H7 (cell line): ENCODE results near the gene EFHC2. TPM values are rescaled to one million over a fixed set of nuclear protein-coding genes. Genes with fewer than 3 reads are reported as not detected.

Experiments
- DNase-seq: peaks from one replicate; pipeline ENCODE4 v3.0.0; 2012
- H3K27me3 ChIP-seq: 2 replicates; pipeline ENCODE4 v1.6.0; 2011; ENCODE audit warnings: mild to moderate bottlenecking, low read length; ENCODE audit not compliant: control insufficient read depth, insufficient read depth
- H3K36me3 ChIP-seq: replicated peaks from 2 replicates; pipeline ENCODE4 v1.5.1; 2011; ENCODE audit warnings: low read length; ENCODE audit not compliant: control insufficient read depth, insufficient read depth
- H3K4me3 ChIP-seq: 2 replicates; pipeline ENCODE4 v1.5.1; 2011; ENCODE audit warnings: low read depth, mild to moderate bottlenecking, control low read depth, low read length, moderate library complexity; ENCODE audit not compliant: insufficient read depth
- total RNA-seq: library from RNA; depleted of rRNA; stranded (reverse); fragments of >200 nt; shearing (Covaris generic); gene quantifications from 2 replicates; pipeline ENCODE4 v1.2.3, GENCODE V29; 2014

EFHC2 gene
- total RNA-seq, 1 experiment from 2014 or later = 0.69 TPM

DNA sequence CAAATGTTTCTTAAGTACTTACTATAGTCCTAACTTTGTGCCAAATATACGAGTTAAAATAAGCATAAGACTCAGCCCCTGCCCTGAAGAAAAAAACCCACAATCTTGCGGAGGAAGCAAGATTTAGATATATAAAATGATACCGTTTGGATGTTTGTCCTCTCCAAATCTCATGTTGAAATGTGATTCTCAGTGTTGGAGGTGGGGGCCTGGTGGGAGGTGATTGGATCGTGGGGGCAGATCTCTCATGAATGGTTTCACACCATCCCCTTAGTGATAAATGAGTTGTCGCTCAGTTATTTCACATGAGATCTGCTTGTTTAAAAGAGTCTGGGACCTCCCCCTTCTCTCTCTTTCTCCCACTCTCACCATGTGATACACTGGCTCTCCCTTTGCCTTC lies 28.7 kb downstream of the EFHC2 start:
- Histone ChIP-seq H3K27me3 (no peaks in the 10 kb centered on the region), H3K36me3 (no peaks in the 10 kb centered on the region), H3K4me3 (no peak overlapping the region)
- DNase-seq = no peak

DNA sequence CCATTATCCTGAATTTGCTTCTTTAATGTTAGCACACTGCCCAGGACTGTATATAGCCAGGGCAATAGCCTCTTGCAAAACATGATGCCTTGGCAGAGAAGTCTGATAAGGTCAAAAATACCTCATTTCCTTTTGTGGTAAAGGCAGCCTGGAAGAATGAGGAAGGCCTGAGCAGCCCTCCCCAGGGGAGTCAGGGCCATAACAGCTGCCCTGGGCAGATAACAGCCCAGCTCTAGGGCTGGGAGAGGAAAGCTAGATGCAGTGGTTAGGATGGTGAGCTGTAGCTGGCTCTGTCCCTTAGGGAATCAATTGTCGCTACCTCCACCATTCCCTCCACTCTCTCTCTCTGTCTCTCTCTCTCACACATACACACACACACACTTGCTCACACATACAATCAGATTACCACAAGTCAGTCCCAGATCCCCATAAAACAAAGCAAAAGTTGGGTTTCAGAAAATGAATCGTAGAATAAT lies 29.2 kb downstream of the EFHC2 start:
- Histone ChIP-seq H3K27me3 (no peaks in the 10 kb centered on the region), H3K36me3 (no peaks in the 10 kb centered on the region), H3K4me3 (no peak overlapping the region)
- peak; percentile 8 for DNase-seq

DNA sequence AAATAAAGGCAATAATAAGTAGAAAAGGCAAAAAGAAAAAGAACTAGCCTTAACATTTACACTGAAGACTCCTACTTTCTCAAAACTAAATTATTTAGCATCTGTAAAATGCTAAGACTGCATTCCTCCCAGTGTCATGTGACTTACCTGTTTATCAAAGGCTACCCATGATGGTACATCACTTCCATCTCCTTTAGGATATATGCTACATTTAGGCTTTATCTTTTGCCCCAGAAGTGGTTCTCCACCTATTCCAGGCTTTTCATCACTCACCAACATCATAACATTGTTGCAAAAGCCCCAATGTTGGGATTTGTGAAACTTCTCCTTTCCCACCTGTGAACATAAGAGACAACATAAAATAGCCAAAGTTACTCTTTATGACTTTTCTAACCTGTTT lies 31.1 kb downstream of the EFHC2 start:
- no peak for DNase-seq
- no peaks in the 10 kb centered on the region for H3K36me3 ChIP-seq
- no peak overlapping the region for H3K4me3 ChIP-seq
- H3K27me3 ChIP-seq = no peaks in the 10 kb centered on the region

DNA sequence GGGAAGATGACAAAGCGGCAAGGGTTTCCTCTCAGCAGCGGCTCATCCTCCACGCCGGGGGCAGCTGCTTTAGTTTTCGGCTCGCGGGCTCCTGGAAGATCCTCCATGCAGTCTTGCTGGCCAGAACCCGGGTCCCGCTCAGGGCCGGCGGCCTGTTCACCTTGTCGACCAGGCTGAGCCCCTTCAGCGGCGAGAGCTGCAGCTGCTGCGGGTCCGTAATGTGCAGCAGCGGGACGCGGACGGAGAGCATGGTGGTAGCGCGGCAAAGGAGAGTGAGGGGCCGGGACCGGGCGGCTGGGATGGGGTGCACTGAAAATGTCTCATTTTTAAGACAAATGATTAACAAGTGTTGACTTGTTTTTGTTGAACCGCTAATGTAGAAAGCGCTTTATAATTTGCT lies 33.2 kb downstream of the EFHC2 start:
- H3K4me3 ChIP-seq = no peak overlapping the region
- no peak for DNase-seq
- H3K36me3 ChIP-seq = no peaks in the 10 kb centered on the region
- H3K27me3 ChIP-seq = no peaks in the 10 kb centered on the region

DNA sequence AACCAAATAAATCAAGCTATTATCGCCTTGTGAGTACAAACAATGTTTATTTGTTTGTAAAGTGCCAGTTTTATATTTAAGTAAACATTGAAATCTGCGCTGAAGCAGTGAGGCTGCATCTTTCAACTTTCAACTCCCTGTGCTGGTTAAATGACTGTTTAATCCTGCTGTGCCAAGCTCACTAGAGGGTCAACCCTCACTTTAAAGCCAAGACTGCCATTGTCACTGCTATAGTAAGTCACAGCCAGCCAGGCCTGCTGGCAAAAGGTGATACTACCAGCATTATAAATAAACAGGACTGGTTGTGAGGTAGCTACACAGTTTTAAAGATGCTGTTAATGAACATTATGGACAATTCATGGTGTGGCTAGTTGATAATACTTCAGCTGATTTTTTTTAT lies 34.6 kb downstream of the EFHC2 start:
- Histone ChIP-seq H3K4me3 (no peak overlapping the region), H3K36me3 (no peaks in the 10 kb centered on the region), H3K27me3 (no peaks in the 10 kb centered on the region)
- DNase-seq = no peak

DNA sequence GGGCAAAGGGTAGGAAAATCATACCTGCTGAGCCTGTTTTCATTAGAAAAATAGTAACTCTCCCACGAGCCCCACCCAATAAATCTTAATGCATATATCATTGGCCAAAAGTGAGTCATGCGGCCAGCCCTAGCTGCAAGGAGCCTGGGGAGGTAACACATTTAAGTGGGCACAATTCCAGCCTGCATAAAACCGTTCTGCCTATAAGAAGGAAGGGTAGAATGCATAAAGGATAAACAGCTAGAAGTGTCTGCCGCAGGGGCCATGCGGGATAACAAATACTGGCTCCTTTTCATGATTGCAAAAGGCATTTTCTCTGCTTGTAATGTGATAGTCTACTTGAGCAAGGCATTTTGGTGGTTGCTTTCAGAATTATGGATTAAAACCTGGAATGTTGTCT lies 37.1 kb downstream of the EFHC2 start:
- no peaks in the 10 kb centered on the region for H3K27me3 ChIP-seq
- no peak for DNase-seq
- no peaks in the 10 kb centered on the region for H3K36me3 ChIP-seq
- no peak overlapping the region for H3K4me3 ChIP-seq

DNA sequence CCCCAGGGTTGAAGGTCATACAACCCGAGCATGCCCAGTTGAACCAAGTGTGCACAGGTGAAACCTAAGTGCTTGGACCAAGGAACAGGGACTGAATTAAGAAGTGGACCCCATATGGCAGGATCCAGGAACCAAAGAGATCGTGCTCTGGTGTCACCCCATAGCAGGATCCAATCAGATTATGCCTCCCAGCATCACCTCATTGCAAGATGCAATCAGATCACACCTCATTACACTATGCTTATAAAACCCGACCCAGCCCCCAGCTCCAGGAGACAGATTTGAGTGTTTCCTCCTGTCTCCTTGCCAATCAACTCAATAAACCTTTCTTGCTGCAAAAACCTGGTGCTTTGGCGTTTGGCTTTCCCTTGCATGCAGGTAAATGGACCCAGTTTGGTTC lies 37.6 kb downstream of the EFHC2 start:
- Histone ChIP-seq H3K36me3 (no peaks in the 10 kb centered on the region), H3K27me3 (no peaks in the 10 kb centered on the region), H3K4me3 (no peak overlapping the region)
- DNase-seq = no peak

DNA sequence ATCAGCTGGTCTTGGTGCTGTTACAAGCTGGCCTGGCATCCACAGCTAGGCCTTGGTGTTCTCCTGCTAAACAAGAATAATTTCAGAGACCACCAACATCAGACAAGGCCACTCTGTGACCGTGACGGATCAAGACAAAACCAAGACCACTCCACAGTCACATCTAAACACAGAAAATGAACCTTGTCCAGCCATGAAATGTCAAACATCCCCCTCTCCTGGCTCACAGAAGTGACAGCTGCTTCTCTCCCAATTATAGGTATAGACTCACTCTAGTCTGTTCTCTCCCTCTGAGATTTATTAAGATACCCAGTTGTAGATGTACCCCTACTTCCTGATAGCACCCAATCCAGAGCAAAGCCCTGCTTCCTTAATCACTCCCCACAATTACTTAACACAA lies 40.4 kb downstream of the EFHC2 start:
- H3K36me3 ChIP-seq = no peaks in the 10 kb centered on the region
- H3K4me3 ChIP-seq = no peak overlapping the region
- DNase-seq = no peak
- H3K27me3 ChIP-seq = no peaks in the 10 kb centered on the region

DNA sequence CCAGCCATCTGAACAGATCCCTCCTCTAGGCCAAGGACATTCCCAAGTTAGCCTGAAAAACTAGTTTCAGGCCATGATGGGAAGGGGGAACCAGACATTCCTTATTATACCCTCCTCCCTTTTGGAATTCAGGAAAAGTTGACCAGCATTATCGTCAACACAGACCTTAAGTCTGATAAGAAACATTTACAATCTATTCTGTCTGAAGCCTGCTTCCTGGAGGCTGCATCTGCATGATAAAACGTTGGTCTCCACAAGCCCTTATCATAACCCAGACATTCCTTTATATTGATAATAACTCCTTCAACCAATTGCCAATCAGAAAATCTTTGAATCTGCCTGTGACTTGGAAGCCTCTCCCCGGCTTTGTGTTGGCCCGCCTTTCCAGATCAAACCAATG lies 44.3 kb downstream of the EFHC2 start:
- no peak overlapping the region for H3K4me3 ChIP-seq
- H3K36me3 ChIP-seq = no peaks in the 10 kb centered on the region
- DNase-seq = no peak
- no peaks in the 10 kb centered on the region for H3K27me3 ChIP-seq

DNA sequence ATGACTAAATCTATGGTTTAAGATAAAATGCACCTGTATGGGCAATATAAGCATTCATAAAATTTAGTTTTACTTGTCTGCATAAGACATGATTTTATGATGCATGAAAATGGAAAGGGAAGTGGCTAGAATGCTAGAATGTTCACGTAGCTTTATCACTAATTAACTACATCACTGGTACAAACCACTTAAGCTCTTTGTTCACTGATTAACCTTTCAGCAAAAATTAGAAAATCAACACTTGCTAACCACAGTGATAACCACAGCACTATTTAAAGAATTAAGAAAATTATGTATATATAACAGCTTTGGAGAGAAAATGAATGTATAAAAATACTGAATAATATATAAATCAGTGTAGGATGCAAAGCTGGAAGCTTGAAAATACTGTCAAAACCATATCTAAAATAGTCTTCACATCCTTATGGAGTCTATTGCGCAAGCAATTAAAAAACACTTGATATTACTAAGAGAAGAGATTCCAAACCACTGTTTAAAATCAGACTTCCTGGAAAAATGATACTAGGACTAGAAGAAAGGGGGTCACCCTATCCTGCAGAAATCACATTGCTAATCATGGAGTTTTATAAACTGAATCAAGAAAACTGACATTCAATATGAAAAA lies 51.9 kb downstream of the EFHC2 start:
- Histone ChIP-seq H3K36me3 (no peaks in the 10 kb centered on the region), H3K27me3 (no peaks in the 10 kb centered on the region), H3K4me3 (no peak overlapping the region)
- no peak for DNase-seq

DNA sequence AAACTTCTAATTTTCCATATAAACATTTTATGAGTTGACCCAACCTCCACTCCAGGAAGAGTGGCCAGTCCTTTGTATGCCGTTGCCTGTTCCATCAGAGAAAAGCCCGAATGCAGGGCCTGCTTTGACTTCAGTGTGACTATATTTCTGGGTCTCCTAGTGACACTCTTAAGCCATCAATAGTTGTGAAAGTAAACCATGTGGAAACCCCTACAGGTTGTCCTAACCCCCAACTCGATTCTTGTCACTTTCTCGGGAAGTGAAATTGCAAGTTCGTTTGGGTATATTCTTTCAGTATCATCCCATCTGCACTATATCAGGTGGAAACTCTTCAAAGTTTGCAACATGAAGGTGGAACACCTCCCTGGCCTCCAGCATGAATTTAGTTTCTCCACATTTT lies 52.8 kb downstream of the EFHC2 start:
- DNase-seq = no peak
- Histone ChIP-seq H3K27me3 (no peaks in the 10 kb centered on the region), H3K36me3 (no peaks in the 10 kb centered on the region)

DNA sequence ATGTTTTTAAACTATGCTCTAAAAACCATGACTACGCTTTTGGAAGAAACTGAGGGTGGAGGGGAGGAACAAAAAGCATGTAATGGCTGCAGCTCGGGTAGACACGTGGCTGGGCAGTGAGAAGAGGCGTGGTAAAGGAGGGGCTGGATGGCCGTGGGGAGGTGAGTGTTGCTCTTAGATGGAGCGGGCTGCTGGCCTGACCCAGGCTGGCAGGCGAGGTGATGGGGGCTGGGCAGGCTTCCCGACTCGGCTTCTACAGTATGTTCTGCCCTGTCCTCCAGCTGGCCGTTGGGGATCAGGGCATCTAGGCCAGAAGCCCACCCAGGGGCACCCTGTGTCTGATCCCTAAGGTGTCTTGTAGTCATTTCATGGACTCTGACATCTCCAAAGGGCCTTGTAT lies 60.7 kb downstream of the EFHC2 start:
- peak; percentile 26 for DNase-seq

More for the DNA sequence above, 52.8 kb downstream of the EFHC2 start:
- no peak overlapping the region for H3K4me3 ChIP-seq

DNA sequence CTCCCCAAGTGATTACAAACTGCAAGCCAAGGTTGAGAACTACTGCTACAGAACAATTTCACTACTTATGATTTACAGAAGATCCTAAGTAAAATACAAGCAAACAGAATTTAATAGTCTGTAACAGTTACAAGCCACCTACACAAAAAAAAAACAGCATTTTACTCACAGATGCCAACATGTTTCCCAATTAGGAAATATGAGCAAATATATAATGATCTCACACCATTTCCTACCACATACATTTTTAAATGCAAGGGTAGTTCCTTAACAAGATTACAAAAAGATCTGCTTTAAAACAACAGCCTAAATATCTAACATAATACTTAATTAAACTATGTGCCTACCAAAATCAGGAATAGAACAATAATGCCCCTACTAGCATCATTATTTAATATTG lies 63.4 kb downstream of the EFHC2 start:
- Histone ChIP-seq H3K27me3 (no peaks in the 10 kb centered on the region), H3K36me3 (no peaks in the 10 kb centered on the region), H3K4me3 (no peak overlapping the region)
- no peak for DNase-seq

More for the DNA sequence above, 60.7 kb downstream of the EFHC2 start:
- no peak overlapping the region for H3K4me3 ChIP-seq
- no peaks in the 10 kb centered on the region for H3K27me3 ChIP-seq
- no peaks in the 10 kb centered on the region for H3K36me3 ChIP-seq

DNA sequence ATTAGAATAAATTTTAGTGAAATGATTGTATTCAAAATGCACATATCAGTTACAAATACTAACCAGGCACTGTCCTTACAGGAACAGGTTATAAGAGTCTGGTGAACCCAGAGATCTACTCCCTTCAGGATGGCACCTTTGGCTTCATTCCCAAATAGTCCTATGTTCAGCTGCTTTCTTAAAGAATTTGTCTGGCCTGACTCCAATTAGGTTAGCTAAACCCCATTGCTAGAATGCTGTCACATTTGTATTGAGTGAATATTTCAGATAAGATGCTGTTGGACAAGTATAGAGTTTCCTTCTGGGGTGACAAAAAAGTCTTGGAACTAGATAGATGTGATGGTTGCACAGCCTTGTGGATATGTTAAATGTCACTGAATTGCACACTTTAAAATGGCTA lies 69.4 kb downstream of the EFHC2 start:
- no peaks in the 10 kb centered on the region for H3K36me3 ChIP-seq
- no peak for DNase-seq
- no peak overlapping the region for H3K4me3 ChIP-seq
- H3K27me3 ChIP-seq = no peaks in the 10 kb centered on the region

DNA sequence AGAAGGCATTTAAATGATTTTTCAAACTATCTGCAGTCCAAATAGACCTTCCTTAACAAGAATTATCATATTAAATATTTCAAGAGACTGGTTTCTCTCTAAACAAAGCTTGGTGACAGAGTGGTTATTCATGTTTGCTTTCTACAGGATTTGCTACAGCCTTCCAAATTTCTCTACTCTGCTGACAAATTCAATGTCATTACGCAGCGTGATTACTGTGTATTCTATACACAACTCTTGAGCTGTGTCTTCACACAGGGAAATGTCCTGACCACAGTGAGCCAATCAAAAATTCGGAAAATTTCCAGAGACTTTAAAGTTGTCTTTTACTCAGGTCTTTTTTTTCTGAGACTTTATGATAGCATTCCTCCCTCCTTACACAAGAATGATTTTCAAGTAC lies 75.6 kb downstream of the EFHC2 start:
- H3K4me3 ChIP-seq = no peak overlapping the region
- H3K36me3 ChIP-seq = no peaks in the 10 kb centered on the region
- no peak for DNase-seq
- H3K27me3 ChIP-seq = no peaks in the 10 kb centered on the region

DNA sequence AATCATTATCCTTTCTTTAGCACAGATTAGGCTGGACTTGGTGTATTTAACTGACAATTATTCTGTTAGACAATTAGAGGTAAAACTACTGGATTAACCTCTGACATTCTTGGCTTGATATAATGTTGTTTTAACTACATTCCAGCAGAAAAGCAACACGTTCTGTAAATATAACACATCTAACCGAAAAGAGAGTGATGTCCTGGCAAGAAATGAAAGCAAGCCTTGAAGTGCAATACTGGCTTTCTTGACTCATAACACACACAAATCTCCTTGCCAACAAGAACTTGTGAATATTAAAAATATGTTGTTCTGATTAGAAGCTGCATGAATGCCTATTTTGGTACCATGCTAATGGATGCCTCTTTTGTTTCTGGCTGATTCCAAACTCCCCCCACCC lies 76.4 kb downstream of the EFHC2 start:
- no peaks in the 10 kb centered on the region for H3K36me3 ChIP-seq
- H3K4me3 ChIP-seq = no peak overlapping the region
- DNase-seq = no peak
- H3K27me3 ChIP-seq = no peaks in the 10 kb centered on the region
